Neural cell (in vitro differentiated cells): ENCODE data around the gene ITGA11. TPM values are rescaled to one million over a fixed set of nuclear protein-coding genes. Genes with fewer than 3 reads are reported as not detected.

ENCODE experiments used
- H2AFZ ChIP-seq: fragments of 200-600, 300-800 bp; sonication (generic), shearing (Covaris generic); 2 replicates; pipeline ENCODE4 v1.6.0; 2014; ENCODE audit warnings: low read depth, mild to moderate bottlenecking, antibody characterized with exemption, low read length, moderate library complexity
- H3F3A ChIP-seq: fragments of 200-600 bp; shearing (Covaris generic); 2 replicates; pipeline ENCODE4 v1.6.1; 2016; ENCODE audit warnings: mild to moderate bottlenecking, moderate library complexity, mixed read lengths, antibody characterized with exemption, low read length; ENCODE audit not compliant: insufficient read depth, poor library complexity, severe bottlenecking
- H3K27ac ChIP-seq: fragments of 200-600, 300-800 bp; sonication (generic), shearing (Covaris generic); 2 replicates; pipeline ENCODE4 v1.5.1; 2014; ENCODE audit warnings: mild to moderate bottlenecking, low read length, moderate library complexity
- H3K27me3 ChIP-seq: fragments of 300-800, 200-600 bp; sonication (generic), shearing (Covaris generic); 2 replicates; pipeline ENCODE4 v1.6.0; 2014; ENCODE audit warnings: mild to moderate bottlenecking, low read depth, low read length, moderate library complexity; ENCODE audit not compliant: insufficient read depth
- H3K36me3 ChIP-seq: fragments of 300-800, 200-600 bp; sonication (generic), shearing (Covaris generic); 2 replicates; pipeline ENCODE4 v1.5.1; 2014; ENCODE audit warnings: mild to moderate bottlenecking, antibody characterized with exemption, low read length, moderate library complexity; ENCODE audit not compliant: insufficient read depth
- H3K4me2 ChIP-seq: fragments of 300-800, 200-600 bp; sonication (generic), shearing (Covaris generic); 2 replicates; pipeline ENCODE4 v1.6.0; 2014; ENCODE audit warnings: mild to moderate bottlenecking, low read length
- H3K4me3 ChIP-seq: fragments of 300-800, 200-600 bp; sonication (generic), shearing (Covaris generic); 2 replicates; pipeline ENCODE4 v1.5.1; 2014; ENCODE audit warnings: mild to moderate bottlenecking, low read length, moderate library complexity
- H3K79me2 ChIP-seq: fragments of 200-600 bp; shearing (Covaris generic); replicated peaks from 2 replicates; pipeline ENCODE4 v1.6.0; 2014; ENCODE audit warnings: mild to moderate bottlenecking, low read length, moderate library complexity; ENCODE audit not compliant: insufficient read depth
- H3K9ac ChIP-seq: fragments of 300-800, 200-600 bp; sonication (generic), shearing (Covaris generic); 2 replicates; pipeline ENCODE4 v1.6.1; 2016; ENCODE audit warnings: mild to moderate bottlenecking, low read length, mixed read lengths
- H3K9me2 ChIP-seq: fragments of 200-600 bp; shearing (Covaris generic); 2 replicates; pipeline ENCODE4 v1.6.1; 2016; ENCODE audit warnings: mild to moderate bottlenecking, low read length, mixed read lengths; ENCODE audit not compliant: insufficient read depth
- H3K9me3 ChIP-seq: fragments of 200-600, 300-800 bp; sonication (generic), shearing (Covaris generic); 2 replicates; pipeline ENCODE4 v1.6.1; 2016; ENCODE audit warnings: mild to moderate bottlenecking, mixed run types, low read length, moderate library complexity, mixed read lengths
- H4K20me1 ChIP-seq: fragments of 200-600 bp; shearing (Covaris generic); 2 replicates; pipeline ENCODE4 v1.6.1; 2016; ENCODE audit warnings: mild to moderate bottlenecking, mixed run types; ENCODE audit not compliant: insufficient read depth
- EP300 ChIP-seq: fragments of 450-650 bp; conservative IDR thresholded peaks from 2 replicates; pipeline ENCODE4 v1.6.1; 2014; ENCODE audit warnings: antibody characterized with exemption, mild to moderate bottlenecking, moderate library complexity; ENCODE audit not compliant: poor library complexity, severe bottlenecking
- EZH2 ChIP-seq: fragments of 200-600, 300-800 bp; shearing (Covaris generic), sonication (generic); IDR thresholded peaks from 2 replicates; pipeline ENCODE4 v1.6.1; 2014; ENCODE audit warnings: antibody characterized with exemption, low read length, borderline replicate concordance, mild to moderate bottlenecking; ENCODE audit not compliant: insufficient read depth, poor library complexity, severe bottlenecking
- MXI1 ChIP-seq: fragments of 450-650 bp; conservative IDR thresholded peaks from 2 replicates; pipeline ENCODE4 v1.6.1; 2014; ENCODE audit warnings: antibody characterized with exemption, mild to moderate bottlenecking; ENCODE audit not compliant: poor library complexity, severe bottlenecking
- POLR2AphosphoS5 ChIP-seq: IDR thresholded peaks from 2 replicates; pipeline ENCODE4 v1.6.1; 2012
- RAD21 ChIP-seq: fragments of 450-650 bp; conservative IDR thresholded peaks from 2 replicates; pipeline ENCODE4 v1.6.1; 2014; ENCODE audit warnings: antibody characterized with exemption, mild to moderate bottlenecking, moderate library complexity
- SMC3 ChIP-seq: fragments of 450-650 bp; conservative IDR thresholded peaks from 2 replicates; pipeline ENCODE4 v1.6.1; 2014; ENCODE audit warnings: antibody characterized with exemption, mild to moderate bottlenecking, moderate library complexity; ENCODE audit not compliant: poor library complexity
- TAF1 ChIP-seq: IDR thresholded peaks from 2 replicates; pipeline ENCODE4 v1.6.1; 2012; ENCODE audit warnings: low read depth
- polyA plus RNA-seq: library from polyadenylated mRNA; depleted of rRNA; stranded (reverse); fragments of >200 nt; gene quantifications from 2 replicates; pipeline ENCODE4 v1.2.3, GENCODE V29; 2014
- TF ChIP-seq, protein P1 (sequence below): IDR thresholded peaks from 2 replicates; pipeline ENCODE4 v1.6.1; 2012; ENCODE audit warnings: borderline replicate concordance
- TF ChIP-seq, protein P2 (sequence below): fragments of 450-650 bp; IDR thresholded peaks from 2 replicates; pipeline ENCODE4 v1.5.1; 2014; ENCODE audit warnings: antibody characterized with exemption, mild to moderate bottlenecking, moderate library complexity; ENCODE audit not compliant: poor library complexity, severe bottlenecking

The ITGA11 gene
- polyA plus RNA-seq, 1 donor from 2014 or later = not detected

DNA sequence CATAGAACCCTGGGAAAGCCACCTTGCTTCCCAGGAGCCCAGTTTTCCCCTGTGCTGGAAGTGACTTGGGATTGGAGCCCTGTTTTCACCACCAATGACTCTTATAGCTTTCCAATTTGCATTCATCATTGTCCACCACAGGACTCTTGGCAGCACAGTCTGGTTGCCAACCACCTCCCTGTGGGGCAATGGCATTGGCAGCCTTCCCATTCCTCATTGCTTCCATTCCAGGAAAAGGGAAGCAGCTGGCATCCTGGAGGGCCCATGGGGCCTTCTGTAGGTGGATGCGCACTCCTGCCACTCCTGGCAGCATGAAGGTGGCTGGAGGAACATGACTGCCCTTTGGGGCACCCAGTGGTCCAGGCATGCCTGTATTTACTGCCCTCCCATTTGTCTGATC lies 96.7 kb downstream of the ITGA11 start:
- TF ChIP-seq EP300 = no peak
- TF ChIP-seq EZH2 = no peak
- no peak for TF ChIP-seq RAD21
- TF ChIP-seq, protein P1, sequence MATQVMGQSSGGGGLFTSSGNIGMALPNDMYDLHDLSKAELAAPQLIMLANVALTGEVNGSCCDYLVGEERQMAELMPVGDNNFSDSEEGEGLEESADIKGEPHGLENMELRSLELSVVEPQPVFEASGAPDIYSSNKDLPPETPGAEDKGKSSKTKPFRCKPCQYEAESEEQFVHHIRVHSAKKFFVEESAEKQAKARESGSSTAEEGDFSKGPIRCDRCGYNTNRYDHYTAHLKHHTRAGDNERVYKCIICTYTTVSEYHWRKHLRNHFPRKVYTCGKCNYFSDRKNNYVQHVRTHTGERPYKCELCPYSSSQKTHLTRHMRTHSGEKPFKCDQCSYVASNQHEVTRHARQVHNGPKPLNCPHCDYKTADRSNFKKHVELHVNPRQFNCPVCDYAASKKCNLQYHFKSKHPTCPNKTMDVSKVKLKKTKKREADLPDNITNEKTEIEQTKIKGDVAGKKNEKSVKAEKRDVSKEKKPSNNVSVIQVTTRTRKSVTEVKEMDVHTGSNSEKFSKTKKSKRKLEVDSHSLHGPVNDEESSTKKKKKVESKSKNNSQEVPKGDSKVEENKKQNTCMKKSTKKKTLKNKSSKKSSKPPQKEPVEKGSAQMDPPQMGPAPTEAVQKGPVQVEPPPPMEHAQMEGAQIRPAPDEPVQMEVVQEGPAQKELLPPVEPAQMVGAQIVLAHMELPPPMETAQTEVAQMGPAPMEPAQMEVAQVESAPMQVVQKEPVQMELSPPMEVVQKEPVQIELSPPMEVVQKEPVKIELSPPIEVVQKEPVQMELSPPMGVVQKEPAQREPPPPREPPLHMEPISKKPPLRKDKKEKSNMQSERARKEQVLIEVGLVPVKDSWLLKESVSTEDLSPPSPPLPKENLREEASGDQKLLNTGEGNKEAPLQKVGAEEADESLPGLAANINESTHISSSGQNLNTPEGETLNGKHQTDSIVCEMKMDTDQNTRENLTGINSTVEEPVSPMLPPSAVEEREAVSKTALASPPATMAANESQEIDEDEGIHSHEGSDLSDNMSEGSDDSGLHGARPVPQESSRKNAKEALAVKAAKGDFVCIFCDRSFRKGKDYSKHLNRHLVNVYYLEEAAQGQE = no peak
- no peak for TF ChIP-seq SMC3
- no peak for TF ChIP-seq TAF1
- no peak for TF ChIP-seq POLR2AphosphoS5
- TF ChIP-seq, protein P2, sequence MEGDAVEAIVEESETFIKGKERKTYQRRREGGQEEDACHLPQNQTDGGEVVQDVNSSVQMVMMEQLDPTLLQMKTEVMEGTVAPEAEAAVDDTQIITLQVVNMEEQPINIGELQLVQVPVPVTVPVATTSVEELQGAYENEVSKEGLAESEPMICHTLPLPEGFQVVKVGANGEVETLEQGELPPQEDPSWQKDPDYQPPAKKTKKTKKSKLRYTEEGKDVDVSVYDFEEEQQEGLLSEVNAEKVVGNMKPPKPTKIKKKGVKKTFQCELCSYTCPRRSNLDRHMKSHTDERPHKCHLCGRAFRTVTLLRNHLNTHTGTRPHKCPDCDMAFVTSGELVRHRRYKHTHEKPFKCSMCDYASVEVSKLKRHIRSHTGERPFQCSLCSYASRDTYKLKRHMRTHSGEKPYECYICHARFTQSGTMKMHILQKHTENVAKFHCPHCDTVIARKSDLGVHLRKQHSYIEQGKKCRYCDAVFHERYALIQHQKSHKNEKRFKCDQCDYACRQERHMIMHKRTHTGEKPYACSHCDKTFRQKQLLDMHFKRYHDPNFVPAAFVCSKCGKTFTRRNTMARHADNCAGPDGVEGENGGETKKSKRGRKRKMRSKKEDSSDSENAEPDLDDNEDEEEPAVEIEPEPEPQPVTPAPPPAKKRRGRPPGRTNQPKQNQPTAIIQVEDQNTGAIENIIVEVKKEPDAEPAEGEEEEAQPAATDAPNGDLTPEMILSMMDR = no peak
- no peak for TF ChIP-seq MXI1
- Histone ChIP-seq H3K9ac (no peak overlapping the region), H3K9me2 (no peaks in the 10 kb centered on the region), H3K79me2 (no peaks in the 10 kb centered on the region), H3K4me2 (no peak overlapping the region), H3K27me3 (no peaks in the 10 kb centered on the region), H4K20me1 (no peaks in the 10 kb centered on the region), H2AFZ (no peak overlapping the region), H3K36me3 (no peaks in the 10 kb centered on the region), H3K4me3 (no peak overlapping the region), H3K27ac (no peak overlapping the region), H3K9me3 (no peaks in the 10 kb centered on the region), H3F3A (no peaks in the 10 kb centered on the region)

DNA sequence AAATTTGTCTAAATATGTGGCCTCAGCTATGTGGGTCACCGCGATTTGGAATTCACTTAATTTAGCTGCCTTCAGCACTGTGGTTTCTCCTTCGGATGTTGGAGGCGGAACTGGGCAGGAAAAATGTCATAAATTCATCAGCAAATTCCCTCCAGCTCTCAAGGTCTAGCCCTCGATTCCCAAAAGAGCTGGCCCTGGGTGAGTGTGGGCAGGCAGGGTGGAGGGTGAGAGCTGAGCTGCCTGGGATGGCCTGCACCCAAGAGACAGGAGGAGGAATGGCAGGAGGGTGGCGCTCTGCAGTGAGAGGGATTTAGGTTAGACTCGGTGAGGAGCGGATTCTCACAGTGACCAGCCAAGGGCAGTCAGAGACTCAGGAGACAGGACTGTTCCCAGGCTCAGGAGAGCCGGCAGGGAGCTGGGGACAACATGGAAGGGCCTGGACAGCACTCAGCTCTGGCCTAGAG lies 97.3 kb downstream of the ITGA11 start:
- TF ChIP-seq RAD21 (no peak), MXI1 (no peak), SMC3 (no peak), EZH2 (no peak), EP300 (no peak), POLR2AphosphoS5 (no peak), TAF1 (no peak)
- TF ChIP-seq, protein P2 = no peak
- TF ChIP-seq, protein P1 = no peak
- H3K9ac ChIP-seq = no peak overlapping the region

More for the DNA sequence above, 97.3 kb downstream of the ITGA11 start:
- Histone ChIP-seq H3K9me2 (no peaks in the 10 kb centered on the region), H3K9me3 (no peaks in the 10 kb centered on the region), H3K79me2 (no peaks in the 10 kb centered on the region), H3K4me3 (no peak overlapping the region), H3K27ac (no peak overlapping the region), H3K27me3 (no peaks in the 10 kb centered on the region), H4K20me1 (no peaks in the 10 kb centered on the region), H3K36me3 (no peaks in the 10 kb centered on the region), H3F3A (no peaks in the 10 kb centered on the region), H2AFZ (no peak overlapping the region), H3K4me2 (no peak overlapping the region)
